ENCODE results near the gene PRKCB.

- TF ChIP-seq, protein P1, sequence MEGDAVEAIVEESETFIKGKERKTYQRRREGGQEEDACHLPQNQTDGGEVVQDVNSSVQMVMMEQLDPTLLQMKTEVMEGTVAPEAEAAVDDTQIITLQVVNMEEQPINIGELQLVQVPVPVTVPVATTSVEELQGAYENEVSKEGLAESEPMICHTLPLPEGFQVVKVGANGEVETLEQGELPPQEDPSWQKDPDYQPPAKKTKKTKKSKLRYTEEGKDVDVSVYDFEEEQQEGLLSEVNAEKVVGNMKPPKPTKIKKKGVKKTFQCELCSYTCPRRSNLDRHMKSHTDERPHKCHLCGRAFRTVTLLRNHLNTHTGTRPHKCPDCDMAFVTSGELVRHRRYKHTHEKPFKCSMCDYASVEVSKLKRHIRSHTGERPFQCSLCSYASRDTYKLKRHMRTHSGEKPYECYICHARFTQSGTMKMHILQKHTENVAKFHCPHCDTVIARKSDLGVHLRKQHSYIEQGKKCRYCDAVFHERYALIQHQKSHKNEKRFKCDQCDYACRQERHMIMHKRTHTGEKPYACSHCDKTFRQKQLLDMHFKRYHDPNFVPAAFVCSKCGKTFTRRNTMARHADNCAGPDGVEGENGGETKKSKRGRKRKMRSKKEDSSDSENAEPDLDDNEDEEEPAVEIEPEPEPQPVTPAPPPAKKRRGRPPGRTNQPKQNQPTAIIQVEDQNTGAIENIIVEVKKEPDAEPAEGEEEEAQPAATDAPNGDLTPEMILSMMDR (IDR thresholded peaks at IDR 0.05; ENCODE audit: poor library complexity) = no peak
- TF ChIP-seq EZH2 (IDR thresholded peaks at IDR 0.05; ENCODE audit: borderline replicate concordance) (no peak), EZH2phosphoT487 (IDR thresholded peaks at IDR 0.05; ENCODE audit: low read depth, severe bottlenecking, unreplicated experiment) (no peak)
Measured at GRCh38 chr16:23947838-23948237, 112.1 kb downstream of the PRKCB start.
